Fibroblast of lung (primary cell): ENCODE results near the gene CNTNAP4. TPM values are rescaled to one million over a fixed set of nuclear protein-coding genes. Genes with fewer than 3 reads are reported as not detected.
A peak's percentile ranks its signal among the peaks of the same experiment; 100 is the strongest.

ENCODE experiments used
- DNase-seq, 2 donors: peaks; one replicate each; pipeline versions ENCODE4 v3.0.0 to v3.0.0-alpha.2; 2010; ENCODE audit warnings: low read depth in 2 of 2
- H2AFZ ChIP-seq: 2 replicates; pipeline ENCODE4 v1.5.1; 2012; ENCODE audit warnings: low read length, control low read depth, inconsistent platforms
- H3K27ac ChIP-seq: 2 replicates; pipeline ENCODE4 v1.5.1; 2011; ENCODE audit warnings: low read length, control low read depth; ENCODE audit not compliant: insufficient read depth
- H3K27me3 ChIP-seq: 2 replicates; pipeline ENCODE4 v1.5.1; 2011; ENCODE audit warnings: mild to moderate bottlenecking, low read length; ENCODE audit not compliant: control insufficient read depth, insufficient read depth
- H3K36me3 ChIP-seq: 2 replicates; pipeline ENCODE4 v1.5.1; 2011; ENCODE audit warnings: low read length; ENCODE audit not compliant: control insufficient read depth, insufficient read depth
- H3K4me1 ChIP-seq: 2 replicates; pipeline ENCODE4 v1.5.1; 2011; ENCODE audit warnings: low read length; ENCODE audit not compliant: control insufficient read depth, insufficient read depth; ENCODE audit errors: extremely low read depth
- H3K4me2 ChIP-seq: 2 replicates; pipeline ENCODE4 v1.5.1; 2011; ENCODE audit warnings: low read length, control low read depth; ENCODE audit not compliant: insufficient read depth; ENCODE audit errors: extremely low read depth
- H3K4me3 ChIP-seq, 4 experiments: fragments of 200-600 bp in 1 of 4; sonication (generic) in 1 of 4; replicated peaks in 1 of 4; 2 replicates each; pipeline ENCODE4 v1.5.1; 2011 to 2016; ENCODE audit warnings: low read length in 4 of 4, low read depth in 3 of 4, mild to moderate bottlenecking in 3 of 4, control low read depth in 2 of 4, inconsistent platforms in 1 of 4, mixed read lengths in 1 of 4; ENCODE audit not compliant: insufficient read depth in 1 of 4; ENCODE audit errors: control extremely low read depth in 1 of 4
- H3K79me2 ChIP-seq: 2 replicates; pipeline ENCODE4 v1.5.1; 2012; ENCODE audit warnings: mild to moderate bottlenecking, low read length, inconsistent platforms; ENCODE audit not compliant: control insufficient read depth, insufficient read depth
- H3K9ac ChIP-seq: 2 replicates; pipeline ENCODE4 v1.5.1; 2011; ENCODE audit warnings: mild to moderate bottlenecking, low read length, control low read depth; ENCODE audit not compliant: insufficient read depth
- H3K9me3 ChIP-seq: 2 replicates; pipeline ENCODE4 v1.5.1; 2012; ENCODE audit warnings: low read depth, low read length; ENCODE audit not compliant: control insufficient read depth, insufficient read depth
- H4K20me1 ChIP-seq: 2 replicates; pipeline ENCODE4 v1.5.1; 2011; ENCODE audit warnings: low read length; ENCODE audit not compliant: control insufficient read depth, insufficient read depth; ENCODE audit errors: extremely low read depth
- CTCF ChIP-seq, 2 donors: IDR thresholded peaks in 1 of 2; conservative IDR thresholded peaks in 1 of 2; 1 replicate in 1 of 2; 2 replicates in 1 of 2; pipeline ENCODE4 v1.5.1; 2011 to 2012; ENCODE audit warnings: low read length in 2 of 2, control low read depth in 1 of 2, inconsistent platforms in 1 of 2, low read depth in 1 of 2, mild to moderate bottlenecking in 1 of 2
- EZH2 ChIP-seq: IDR thresholded peaks from 2 replicates; pipeline ENCODE4 v1.5.1; 2012; ENCODE audit warnings: low read length, control low read depth, mild to moderate bottlenecking; ENCODE audit errors: missing control alignments
- polyA plus RNA-seq, 2 donors: library from polyadenylated mRNA; depleted of rRNA in 1 of 2; stranded (reverse) in 1 of 2; unstranded in 1 of 2; fragments of >200 nt; gene quantifications; 2 replicates each; pipeline ENCODE4 v1.2.1, GENCODE V29; 2011 to 2012; ENCODE audit warnings: missing spikeins in 1 of 2
- total RNA-seq: library from RNA; depleted of rRNA; stranded (reverse); fragments of >200 nt; gene quantifications from 2 replicates; pipeline ENCODE4 v1.2.1, GENCODE V29; 2014

CNTNAP4 gene
- total and polyA plus RNA-seq, 2 donors (not counting 1 experiment from before 2014, with no cell fraction given) = not detected

GRCh38 chr16:76385601-76386230 lies 108.5 kb downstream of the CNTNAP4 start:
- H3K9ac ChIP-seq = no peak overlapping the region
- no peak overlapping the region for H3K27ac ChIP-seq
- H3K36me3 ChIP-seq = no peaks in the 10 kb centered on the region
- no peak overlapping the region for H3K4me2 ChIP-seq
- no peak for DNase-seq
- no peaks in the 10 kb centered on the region for H4K20me1 ChIP-seq
- no peaks in the 10 kb centered on the region for H3K4me1 ChIP-seq
- H3K9me3 ChIP-seq = no peaks in the 10 kb centered on the region
- H3K27me3 ChIP-seq = no peaks in the 10 kb centered on the region
- H3K4me3 ChIP-seq = no peak overlapping the region
- no peaks in the 10 kb centered on the region for H3K79me2 ChIP-seq
- H2AFZ ChIP-seq = no peak overlapping the region
- no peak for TF ChIP-seq EZH2
- TF ChIP-seq CTCF (conservative IDR thresholded peaks at IDR 0.05 in 1 of 2, IDR thresholded peaks at IDR 0.05 in 1 of 2; ENCODE audit: low read depth in 1 of 2, low read length in 2 of 2) = no peak

- Histone ChIP-seq H3K27me3 (no peaks in the 10 kb centered on the region), H4K20me1 (no peaks in the 10 kb centered on the region), H3K79me2 (no peaks in the 10 kb centered on the region), H3K27ac (no peak overlapping the region), H3K36me3 (no peaks in the 10 kb centered on the region), H3K9me3 (no peaks in the 10 kb centered on the region), H3K9ac (no peak overlapping the region), H2AFZ (no peak overlapping the region), H3K4me2 (no peak overlapping the region), H3K4me3 (no peak overlapping the region), H3K4me1 (no peaks in the 10 kb centered on the region)
- TF ChIP-seq CTCF (conservative IDR thresholded peaks at IDR 0.05 in 1 of 2, IDR thresholded peaks at IDR 0.05 in 1 of 2; ENCODE audit: low read depth in 1 of 2, low read length in 2 of 2) (no peak), EZH2 (no peak)
- peak in 1 of 2 donors; percentile 56 for DNase-seq
Observed at GRCh38 chr16:76386784-76387183, 109.6 kb downstream of the CNTNAP4 start.

GRCh38 chr16:76387994-76388393 lies 110.8 kb downstream of the CNTNAP4 start:
- TF ChIP-seq CTCF (conservative IDR thresholded peaks at IDR 0.05 in 1 of 2, IDR thresholded peaks at IDR 0.05 in 1 of 2; ENCODE audit: low read depth in 1 of 2, low read length in 2 of 2) (no peak), EZH2 (no peak)
- Histone ChIP-seq H3K4me1 (no peaks in the 10 kb centered on the region), H3K79me2 (no peaks in the 10 kb centered on the region), H2AFZ (no peak overlapping the region), H3K9me3 (no peaks in the 10 kb centered on the region), H3K27me3 (no peaks in the 10 kb centered on the region), H3K36me3 (no peaks in the 10 kb centered on the region), H3K4me3 (no peak overlapping the region), H3K9ac (no peak overlapping the region), H3K27ac (no peak overlapping the region), H4K20me1 (no peaks in the 10 kb centered on the region), H3K4me2 (no peak overlapping the region)
- no peak for DNase-seq
